Tibial artery (tissue), 4 donors: ENCODE measurements around the gene TIGD6.

Experiments
- DNase-seq, 2 donors: peaks; one replicate each; pipeline ENCODE4 v3.0.0-alpha.2; 2019
- H3K27ac ChIP-seq, 2 donors: fragments of 200-600 bp; sonication (generic) in 1 of 2; 1 replicate in 1 of 2; 2 replicates in 1 of 2; pipeline ENCODE4 v1.5.1; 2018 to 2019; ENCODE audit warnings: mild to moderate bottlenecking in 1 of 2
- H3K27me3 ChIP-seq, 2 donors: fragments of 200-600 bp; sonication (generic) in 1 of 2; one replicate each; pipeline versions ENCODE4 v1.5.1 to v1.6.0; 2016 to 2019
- H3K36me3 ChIP-seq, 3 donors: fragments of 200-600 bp; sonication (generic) in 2 of 3; one replicate each; pipeline ENCODE4 v1.5.1; 2016 to 2019; ENCODE audit warnings: mild to moderate bottlenecking in 2 of 3
- H3K4me1 ChIP-seq, 4 donors: fragments of 200-600 bp; sonication (generic) in 2 of 4; 1 replicate in 3 of 4; 2 replicates in 1 of 4; pipeline ENCODE4 v1.5.1; 2016 to 2019
- H3K4me3 ChIP-seq, 2 donors: fragments of 200-600 bp; sonication (generic) in 1 of 2; 1 replicate in 1 of 2; 2 replicates in 1 of 2; pipeline ENCODE4 v1.5.1; 2018 to 2019; ENCODE audit warnings: mild to moderate bottlenecking in 2 of 2
- H3K9me3 ChIP-seq, 3 donors: fragments of 200-600 bp; sonication (generic) in 1 of 3; one replicate each; pipeline ENCODE4 v1.5.1; 2016 to 2019
- CTCF ChIP-seq, 2 experiments: fragments of 200-600 bp in 1 of 2; fragments of 450-650 bp in 1 of 2; IDR thresholded peaks; one replicate each; pipeline ENCODE4 v1.5.1; 2017 to 2019; ENCODE audit warnings: antibody characterized with exemption in 2 of 2, mild to moderate bottlenecking in 1 of 2, moderate library complexity in 1 of 2
- intact Hi-C: fragments of 100-400 bp; cut with DNase I; formaldehyde crosslinking; loops from one replicate; pipeline ENCODE4 v1.15.0; 2023; ENCODE audit warnings: low total_unique reads

The TIGD6 gene

GRCh38 chr5:149956685-149957084, 43.8 kb downstream of the TIGD6 start:
- no peaks in the 10 kb centered on the region for H3K27me3 ChIP-seq
- H3K36me3 ChIP-seq = no peaks in the 10 kb centered on the region
- intact Hi-C loops = no loop called here
- no peak for DNase-seq
- peaks cover 0 to 18% (median 10%) of the 10 kb centered on the region in 4 donors for H3K4me1 ChIP-seq
- no peak for TF ChIP-seq CTCF (IDR thresholded peaks at IDR 0.05)
- no peak overlapping the region for H3K4me3 ChIP-seq
- H3K27ac ChIP-seq = no peak overlapping the region
- no peaks in the 10 kb centered on the region for H3K9me3 ChIP-seq

- no peak for TF ChIP-seq CTCF (IDR thresholded peaks at IDR 0.05)
- H3K4me1 ChIP-seq = peaks cover 0 to 8% (median 5%) of the 10 kb centered on the region in 4 donors
- no peaks in the 10 kb centered on the region for H3K27me3 ChIP-seq
- no peak overlapping the region for H3K27ac ChIP-seq
- no peaks in the 10 kb centered on the region for H3K9me3 ChIP-seq
- DNase-seq = no peak
- no peak overlapping the region for H3K4me3 ChIP-seq
- H3K36me3 ChIP-seq = no peaks in the 10 kb centered on the region
- intact Hi-C loops = no loop called here
Observed at GRCh38 chr5:149954798-149955197, 45.7 kb downstream of the TIGD6 start.

GRCh38 chr5:149953436-149954121, 46.9 kb downstream of the TIGD6 start:
- H3K27me3 ChIP-seq = no peaks in the 10 kb centered on the region
- H3K9me3 ChIP-seq = no peaks in the 10 kb centered on the region
- no peaks in the 10 kb centered on the region for H3K4me1 ChIP-seq
- no peak overlapping the region for H3K27ac ChIP-seq
- no peaks in the 10 kb centered on the region for H3K36me3 ChIP-seq
- DNase-seq = no peak
- TF ChIP-seq CTCF (IDR thresholded peaks at IDR 0.05) = no peak
- intact Hi-C loops = no loop called here
- no peak overlapping the region for H3K4me3 ChIP-seq

GRCh38 chr5:149951138-149951749, 49.2 kb downstream of the TIGD6 start:
- no peak for TF ChIP-seq CTCF (IDR thresholded peaks at IDR 0.05)
- Histone ChIP-seq H3K4me3 (no peak overlapping the region), H3K27me3 (no peaks in the 10 kb centered on the region), H3K9me3 (no peaks in the 10 kb centered on the region), H3K36me3 (no peaks in the 10 kb centered on the region), H3K4me1 (no peaks in the 10 kb centered on the region), H3K27ac (no peak overlapping the region)
- intact Hi-C loops = no loop called here
- DNase-seq = no peak

GRCh38 chr5:149948993-149949392, 51.5 kb downstream of the TIGD6 start:
- no peak for TF ChIP-seq CTCF (IDR thresholded peaks at IDR 0.05)
- no peaks in the 10 kb centered on the region for H3K27me3 ChIP-seq
- no peaks in the 10 kb centered on the region for H3K36me3 ChIP-seq
- H3K4me3 ChIP-seq = no peak overlapping the region
- no peaks in the 10 kb centered on the region for H3K9me3 ChIP-seq
- no peak overlapping the region for H3K27ac ChIP-seq
- intact Hi-C loops = no loop called here
- no peaks in the 10 kb centered on the region for H3K4me1 ChIP-seq
- DNase-seq = no peak
